H1 (cell line): ENCODE measurements around the gene IDI1. TPM values are rescaled to one million over a fixed set of nuclear protein-coding genes. Genes with fewer than 3 reads are reported as not detected.
A peak's percentile ranks its signal among the peaks of the same experiment; 100 is the strongest.

Experiments
- BACH1 ChIP-seq: IDR thresholded peaks from 2 replicates; pipeline ENCODE4 v1.6.1; 2012; ENCODE audit warnings: low read length, improper control_type of control experiment
- BCL11A ChIP-seq, 2 experiments: IDR thresholded peaks; one replicate each; pipeline ENCODE4 v1.6.1; 2011; ENCODE audit warnings: low read depth in 2 of 2, low read length in 2 of 2, mild to moderate bottlenecking in 2 of 2
- CHD2 ChIP-seq: IDR thresholded peaks from 2 replicates; pipeline ENCODE4 v1.6.1; 2012; ENCODE audit warnings: low read length, improper control_type of control experiment
- FOSL1 ChIP-seq: IDR thresholded peaks from 2 replicates; pipeline ENCODE4 v1.6.1; 2011; ENCODE audit warnings: mild to moderate bottlenecking, low read depth, low read length, moderate library complexity; ENCODE audit not compliant: insufficient read depth
- JUN ChIP-seq: IDR thresholded peaks from 2 replicates; pipeline ENCODE4 v1.6.1; 2011; ENCODE audit warnings: low read depth, mild to moderate bottlenecking, improper control_type of control experiment, low read length
- KDM4A ChIP-seq: IDR thresholded peaks from one replicate; pipeline ENCODE4 v1.7.1; 2012; ENCODE audit warnings: low read depth, mild to moderate bottlenecking, moderate library complexity, low read length, inconsistent platforms; ENCODE audit not compliant: severe bottlenecking
- NANOG ChIP-seq: IDR thresholded peaks from 2 replicates; pipeline ENCODE4 v1.6.1; 2011; ENCODE audit warnings: low read length, low read depth, mild to moderate bottlenecking, inconsistent platforms; ENCODE audit not compliant: insufficient read depth, poor library complexity, severe bottlenecking
- NRF1 ChIP-seq: IDR thresholded peaks from 2 replicates; pipeline ENCODE4 v1.6.1; 2011; ENCODE audit warnings: mild to moderate bottlenecking, low read depth, low read length, improper control_type of control experiment
- RAD21 ChIP-seq, 2 experiments: IDR thresholded peaks in 1 of 2; conservative IDR thresholded peaks in 1 of 2; 2 replicates each; pipeline ENCODE4 v1.6.1; 2011; ENCODE audit warnings: low read depth in 2 of 2, low read length in 2 of 2, improper control_type of control experiment in 1 of 2, inconsistent platforms in 1 of 2, mild to moderate bottlenecking in 1 of 2, moderate library complexity in 1 of 2
- RBBP5 ChIP-seq: IDR thresholded peaks from 2 replicates; pipeline ENCODE4 v1.7.1; 2012; ENCODE audit warnings: low read depth, mild to moderate bottlenecking, inconsistent platforms, low read length, moderate library complexity, borderline replicate concordance
- RNF2 ChIP-seq: fragments of 200-900, 300-1000 bp; sonication (generic); IDR thresholded peaks from 2 replicates; pipeline ENCODE4 v1.7.1; 2016; ENCODE audit warnings: borderline replicate concordance, low read depth, mild to moderate bottlenecking, antibody characterized with exemption, low read length; ENCODE audit not compliant: poor library complexity, severe bottlenecking; ENCODE audit errors: missing control alignments
- RXRA ChIP-seq: IDR thresholded peaks from 2 replicates; pipeline ENCODE4 v1.6.1; 2011; ENCODE audit warnings: low read depth, mild to moderate bottlenecking, low read length, moderate library complexity; ENCODE audit not compliant: insufficient read depth
- SP2 ChIP-seq: IDR thresholded peaks from 2 replicates; pipeline ENCODE4 v1.6.1; 2012; ENCODE audit warnings: mild to moderate bottlenecking, low read length, inconsistent platforms
- SRF ChIP-seq: IDR thresholded peaks from 2 replicates; pipeline ENCODE4 v1.6.1; 2011; ENCODE audit warnings: mild to moderate bottlenecking, low read depth, low read length, moderate library complexity
- TAF1 ChIP-seq: IDR thresholded peaks from 2 replicates; pipeline ENCODE4 v1.6.1; 2011; ENCODE audit warnings: mild to moderate bottlenecking, low read depth, low read length
- ZNF274 ChIP-seq: IDR thresholded peaks from 2 replicates; pipeline ENCODE4 v1.7.0; 2012; ENCODE audit warnings: low read length, borderline replicate concordance; ENCODE audit errors: extremely low read depth
- polyA plus RNA-seq, 7 experiments: library from polyadenylated mRNA; depleted of rRNA in 3 of 7; stranded (reverse) in 5 of 7; unstranded in 2 of 7; fragments of >200 nt in 5 of 7; fragments of 200-250 nt in 2 of 7; gene quantifications; 1 replicate in 5 of 7; 2 replicates in 1 of 7; 4 replicates in 1 of 7; pipeline versions ENCODE4 v1.2.1 to v1.2.3, GENCODE V29; 2011 to 2013; ENCODE audit warnings: missing spikeins in 2 of 7, mixed read lengths in 2 of 7
- total RNA-seq: library from RNA; stranded (reverse); fragmentation: NEBNext Ultra II Directional; extraction: Animal tissue kit (Norgen Biotek cat#: 25700); gene quantifications from 2 replicates; pipeline ENCODE4 v1.2.1, GENCODE V29; 2021
- TF ChIP-seq, protein P1 (sequence below): IDR thresholded peaks from 2 replicates; pipeline ENCODE4 v1.6.1; 2011; ENCODE audit warnings: low read depth, mild to moderate bottlenecking, low read length; ENCODE audit not compliant: insufficient read depth
- TF ChIP-seq, protein P2 (sequence below), 3 experiments: IDR thresholded peaks; 1 replicate in 2 of 3; 2 replicates in 1 of 3; pipeline versions ENCODE4 v1.5.1 to v1.6.1; 2011; ENCODE audit warnings: low read length in 3 of 3, mild to moderate bottlenecking in 3 of 3, inconsistent platforms in 2 of 3, low read depth in 1 of 3, moderate library complexity in 1 of 3; ENCODE audit not compliant: insufficient read depth in 1 of 3; ENCODE audit errors: control extremely low read depth in 1 of 3
- TF ChIP-seq, protein P3 (sequence below): IDR thresholded peaks from 2 replicates; pipeline ENCODE4 v1.6.1; 2012; ENCODE audit warnings: inconsistent platforms
- TF ChIP-seq, protein P4 (sequence below): IDR thresholded peaks from 2 replicates; pipeline ENCODE4 v1.6.1; 2012; ENCODE audit warnings: low read length, inconsistent platforms

The IDI1 gene
- total and polyA plus RNA-seq, 2 of the 8 experiments (the other 6 are each of a cell fraction or from before 2014, with no cell fraction given), result 35.3 to 56.6 TPM

DNA sequence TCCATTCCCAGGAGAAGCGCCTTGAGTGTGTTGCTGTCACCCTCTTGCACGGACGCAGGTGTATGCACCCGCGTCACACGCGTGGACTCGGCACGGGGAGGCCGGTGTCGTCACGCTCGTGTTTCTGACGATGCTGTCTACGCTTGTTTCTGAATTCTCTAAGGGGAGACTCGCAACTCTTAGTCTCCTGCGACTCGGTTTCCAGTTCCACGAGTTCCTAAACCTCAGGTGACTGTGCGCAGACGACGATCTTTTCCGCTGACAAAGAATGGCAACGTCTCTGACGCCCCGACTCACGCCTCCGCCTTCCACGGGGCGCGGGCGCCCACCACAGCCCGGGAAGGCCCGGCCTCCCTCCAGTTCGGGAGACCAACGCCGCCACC is 579 bp downstream of the IDI1 start (continued):
- no peak for TF ChIP-seq NRF1
- TF ChIP-seq RXRA, result no peak
- no peak for TF ChIP-seq JUN
- TF ChIP-seq RBBP5, result no peak
- TF ChIP-seq, protein P1, sequence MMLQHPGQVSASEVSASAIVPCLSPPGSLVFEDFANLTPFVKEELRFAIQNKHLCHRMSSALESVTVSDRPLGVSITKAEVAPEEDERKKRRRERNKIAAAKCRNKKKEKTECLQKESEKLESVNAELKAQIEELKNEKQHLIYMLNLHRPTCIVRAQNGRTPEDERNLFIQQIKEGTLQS, result no peak
- no peak for TF ChIP-seq FOSL1
- TF ChIP-seq, protein P2, sequence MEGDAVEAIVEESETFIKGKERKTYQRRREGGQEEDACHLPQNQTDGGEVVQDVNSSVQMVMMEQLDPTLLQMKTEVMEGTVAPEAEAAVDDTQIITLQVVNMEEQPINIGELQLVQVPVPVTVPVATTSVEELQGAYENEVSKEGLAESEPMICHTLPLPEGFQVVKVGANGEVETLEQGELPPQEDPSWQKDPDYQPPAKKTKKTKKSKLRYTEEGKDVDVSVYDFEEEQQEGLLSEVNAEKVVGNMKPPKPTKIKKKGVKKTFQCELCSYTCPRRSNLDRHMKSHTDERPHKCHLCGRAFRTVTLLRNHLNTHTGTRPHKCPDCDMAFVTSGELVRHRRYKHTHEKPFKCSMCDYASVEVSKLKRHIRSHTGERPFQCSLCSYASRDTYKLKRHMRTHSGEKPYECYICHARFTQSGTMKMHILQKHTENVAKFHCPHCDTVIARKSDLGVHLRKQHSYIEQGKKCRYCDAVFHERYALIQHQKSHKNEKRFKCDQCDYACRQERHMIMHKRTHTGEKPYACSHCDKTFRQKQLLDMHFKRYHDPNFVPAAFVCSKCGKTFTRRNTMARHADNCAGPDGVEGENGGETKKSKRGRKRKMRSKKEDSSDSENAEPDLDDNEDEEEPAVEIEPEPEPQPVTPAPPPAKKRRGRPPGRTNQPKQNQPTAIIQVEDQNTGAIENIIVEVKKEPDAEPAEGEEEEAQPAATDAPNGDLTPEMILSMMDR (IDR thresholded peaks at IDR 0.05; ENCODE audit: control extremely low read depth in 1 of 3, insufficient read depth in 1 of 3, low read depth in 1 of 3, low read length in 3 of 3), result no peak
- no peak for TF ChIP-seq BCL11A (IDR thresholded peaks at IDR 0.05; ENCODE audit: low read depth in 2 of 2, low read length in 2 of 2)
- no peak for TF ChIP-seq RNF2
- no peak for TF ChIP-seq NANOG
- no peak for TF ChIP-seq BACH1
- TF ChIP-seq SP2, result no peak
- no peak for TF ChIP-seq SRF
- no peak for TF ChIP-seq CHD2
- TF ChIP-seq, protein P3, sequence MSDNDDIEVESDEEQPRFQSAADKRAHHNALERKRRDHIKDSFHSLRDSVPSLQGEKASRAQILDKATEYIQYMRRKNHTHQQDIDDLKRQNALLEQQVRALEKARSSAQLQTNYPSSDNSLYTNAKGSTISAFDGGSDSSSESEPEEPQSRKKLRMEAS, result no peak
- TF ChIP-seq, protein P4, sequence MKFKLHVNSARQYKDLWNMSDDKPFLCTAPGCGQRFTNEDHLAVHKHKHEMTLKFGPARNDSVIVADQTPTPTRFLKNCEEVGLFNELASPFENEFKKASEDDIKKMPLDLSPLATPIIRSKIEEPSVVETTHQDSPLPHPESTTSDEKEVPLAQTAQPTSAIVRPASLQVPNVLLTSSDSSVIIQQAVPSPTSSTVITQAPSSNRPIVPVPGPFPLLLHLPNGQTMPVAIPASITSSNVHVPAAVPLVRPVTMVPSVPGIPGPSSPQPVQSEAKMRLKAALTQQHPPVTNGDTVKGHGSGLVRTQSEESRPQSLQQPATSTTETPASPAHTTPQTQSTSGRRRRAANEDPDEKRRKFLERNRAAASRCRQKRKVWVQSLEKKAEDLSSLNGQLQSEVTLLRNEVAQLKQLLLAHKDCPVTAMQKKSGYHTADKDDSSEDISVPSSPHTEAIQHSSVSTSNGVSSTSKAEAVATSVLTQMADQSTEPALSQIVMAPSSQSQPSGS, result no peak
- no peak for TF ChIP-seq TAF1
- no peak for TF ChIP-seq ZNF274
- peak; percentile 49 for TF ChIP-seq KDM4A
- no peak for TF ChIP-seq RAD21 (IDR thresholded peaks at IDR 0.05 in 1 of 2, conservative IDR thresholded peaks at IDR 0.05 in 1 of 2; ENCODE audit: low read depth in 2 of 2, low read length in 2 of 2)
